ENCODE results near the gene MAFG. TPM values are rescaled to one million over a fixed set of nuclear protein-coding genes. Genes with fewer than 3 reads are reported as not detected.

The MAFG gene
- total and polyA plus RNA-seq, 9 donors: 8.2 to 18.1 (median 16.6) TPM

DNA sequence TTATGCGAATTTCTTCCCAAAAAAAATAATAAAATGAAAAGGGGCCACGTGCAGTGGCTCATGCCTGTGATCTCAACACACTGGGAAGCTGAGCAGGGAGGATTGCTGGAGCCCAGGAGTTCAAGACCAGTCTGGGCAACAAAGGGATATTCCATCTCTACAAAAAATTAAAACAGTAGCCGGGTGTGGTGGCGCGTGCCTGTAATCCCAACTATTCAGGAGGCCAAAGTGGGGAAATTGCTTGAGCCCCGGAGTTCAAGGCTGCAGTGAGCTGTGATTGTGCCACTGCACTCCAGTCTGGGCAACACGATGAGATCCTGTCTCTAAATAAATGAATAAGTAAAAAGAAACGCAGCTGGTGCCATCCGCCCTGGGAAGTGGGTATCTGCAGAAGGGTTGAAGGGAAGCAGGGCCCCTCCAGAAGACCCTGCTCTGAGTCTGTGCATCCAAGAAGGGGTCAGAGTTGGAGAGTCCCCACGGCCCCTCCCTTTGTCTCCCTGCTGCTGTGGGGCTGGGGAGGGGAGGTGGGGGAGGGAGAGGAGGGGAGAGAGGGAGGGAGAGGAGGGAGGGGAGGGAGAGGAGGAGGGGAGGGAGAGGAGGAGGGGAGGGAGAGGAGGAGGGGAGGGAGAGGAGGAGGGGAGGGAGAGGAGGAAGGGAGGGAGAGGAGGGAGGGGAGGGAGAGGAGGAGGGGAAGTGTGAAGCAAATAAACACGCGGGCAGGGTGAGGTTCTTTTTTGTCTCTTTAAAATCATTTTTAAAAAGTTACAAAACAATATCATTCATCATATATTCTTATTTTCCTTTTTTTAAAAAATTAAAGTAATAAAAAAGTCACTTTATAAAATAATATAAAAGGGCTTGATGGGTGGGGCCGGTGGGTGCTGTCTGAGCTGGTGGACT lies 24.5 kb upstream of the MAFG start:
- Histone ChIP-seq H3K36me3 (ENCODE audit: control insufficient read depth, insufficient read depth, low read length) (no peaks in the 10 kb centered on the region), H3K27me3 (ENCODE audit: control insufficient read depth, insufficient read depth, low read length) (peaks cover 4% of the 10 kb centered on the region), H3K27ac (ENCODE audit: low read length) (no peak overlapping the region), H3K4me3 (ENCODE audit: low read length) (no peak overlapping the region), H3K4me1 (ENCODE audit: control insufficient read depth, insufficient read depth, low read length) (no peaks in the 10 kb centered on the region), H3K9me3 (replicated peaks; ENCODE audit: control insufficient read depth, low read depth, low read length) (no peaks in the 10 kb centered on the region)
- 77% methylated on average over 8 of the region's 13 CpGs for WGBS (ENCODE audit: insufficient coverage)
- no peak for DNase-seq

GRCh38 chr17:81950501-81950900 lies 23.0 kb upstream of the MAFG start:
- Histone ChIP-seq H3K27me3 (ENCODE audit: control insufficient read depth, insufficient read depth, low read length) (peaks cover 2% of the 10 kb centered on the region), H3K4me3 (ENCODE audit: low read length) (no peak overlapping the region), H3K27ac (ENCODE audit: low read length) (no peak overlapping the region), H3K4me1 (ENCODE audit: control insufficient read depth, insufficient read depth, low read length) (no peaks in the 10 kb centered on the region), H3K36me3 (ENCODE audit: control insufficient read depth, insufficient read depth, low read length) (no peaks in the 10 kb centered on the region), H3K9me3 (replicated peaks; ENCODE audit: control insufficient read depth, low read depth, low read length) (no peaks in the 10 kb centered on the region)
- no peak for DNase-seq
- WGBS (ENCODE audit: insufficient coverage): 91% methylated on average over 10 of the region's 15 CpGs

- no peak for DNase-seq
- WGBS (ENCODE audit: insufficient coverage): 69% methylated on average over 12 of the region's 17 CpGs
- Histone ChIP-seq H3K36me3 (ENCODE audit: control insufficient read depth, insufficient read depth, low read length) (no peaks in the 10 kb centered on the region), H3K27me3 (ENCODE audit: control insufficient read depth, insufficient read depth, low read length) (peaks cover 9% of the 10 kb centered on the region), H3K27ac (ENCODE audit: low read length) (no peak overlapping the region), H3K9me3 (replicated peaks; ENCODE audit: control insufficient read depth, low read depth, low read length) (no peaks in the 10 kb centered on the region), H3K4me3 (ENCODE audit: low read length) (no peak overlapping the region), H3K4me1 (ENCODE audit: control insufficient read depth, insufficient read depth, low read length) (no peaks in the 10 kb centered on the region)
Measured at GRCh38 chr17:81948635-81949378, 21.3 kb upstream of the MAFG start.

- Histone ChIP-seq H3K27ac (ENCODE audit: low read length) (no peak within 1 kb of the TSS), H3K36me3 (ENCODE audit: control insufficient read depth, insufficient read depth, low read length) (no peaks in the 10 kb centered on the region), H3K27me3 (ENCODE audit: control insufficient read depth, insufficient read depth, low read length) (peaks cover 10% of the 10 kb centered on the region), H3K4me1 (ENCODE audit: control insufficient read depth, insufficient read depth, low read length) (peaks cover 4% of the 10 kb centered on the region), H3K9me3 (replicated peaks; ENCODE audit: control insufficient read depth, low read depth, low read length) (no peaks in the 10 kb centered on the region), H3K4me3 (ENCODE audit: low read length) (no peak within 1 kb of the TSS)
- 90% methylated on average over 6 of the region's 13 CpGs for WGBS (ENCODE audit: insufficient coverage)
- no peak for DNase-seq
Measured at GRCh38 chr17:81947189-81947588, 19.7 kb upstream of the MAFG start, which contains the start of gene MYADML2. Gene MYADML2 (minus strand): TSS chr17:81947233. CDS start chr17:81941741, 5,492 bp downstream.

- Histone ChIP-seq H3K27ac (ENCODE audit: low read length) (no peak overlapping the region), H3K4me3 (ENCODE audit: low read length) (no peak overlapping the region), H3K4me1 (ENCODE audit: control insufficient read depth, insufficient read depth, low read length) (peaks cover 27% of the 10 kb centered on the region), H3K9me3 (replicated peaks; ENCODE audit: control insufficient read depth, low read depth, low read length) (no peaks in the 10 kb centered on the region), H3K27me3 (ENCODE audit: control insufficient read depth, insufficient read depth, low read length) (peaks cover 13% of the 10 kb centered on the region), H3K36me3 (ENCODE audit: control insufficient read depth, insufficient read depth, low read length) (no peaks in the 10 kb centered on the region)
- WGBS (ENCODE audit: insufficient coverage): 84% methylated on average over 6 of the region's 9 CpGs
- DNase-seq: no peak
Measured at GRCh38 chr17:81944858-81945257, 17.3 kb upstream of the MAFG start.

- peak overlapping the region; percentile 13 for H3K4me3 ChIP-seq (ENCODE audit: low read length)
- DNase-seq: no peak
- no peaks in the 10 kb centered on the region for H3K36me3 ChIP-seq (ENCODE audit: control insufficient read depth, insufficient read depth, low read length)
- H3K4me1 ChIP-seq (ENCODE audit: control insufficient read depth, insufficient read depth, low read length): peaks cover 48% of the 10 kb centered on the region
- H3K9me3 ChIP-seq (replicated peaks; ENCODE audit: control insufficient read depth, low read depth, low read length): no peaks in the 10 kb centered on the region
- WGBS (ENCODE audit: insufficient coverage): 30% methylated on average over 7 of the region's 12 CpGs
- H3K27me3 ChIP-seq (ENCODE audit: control insufficient read depth, insufficient read depth, low read length): peaks cover 13% of the 10 kb centered on the region
- peak overlapping the region; percentile 89 for H3K27ac ChIP-seq (ENCODE audit: low read length)
Measured at GRCh38 chr17:81942167-81942553, 14.6 kb upstream of the MAFG start.

DNA sequence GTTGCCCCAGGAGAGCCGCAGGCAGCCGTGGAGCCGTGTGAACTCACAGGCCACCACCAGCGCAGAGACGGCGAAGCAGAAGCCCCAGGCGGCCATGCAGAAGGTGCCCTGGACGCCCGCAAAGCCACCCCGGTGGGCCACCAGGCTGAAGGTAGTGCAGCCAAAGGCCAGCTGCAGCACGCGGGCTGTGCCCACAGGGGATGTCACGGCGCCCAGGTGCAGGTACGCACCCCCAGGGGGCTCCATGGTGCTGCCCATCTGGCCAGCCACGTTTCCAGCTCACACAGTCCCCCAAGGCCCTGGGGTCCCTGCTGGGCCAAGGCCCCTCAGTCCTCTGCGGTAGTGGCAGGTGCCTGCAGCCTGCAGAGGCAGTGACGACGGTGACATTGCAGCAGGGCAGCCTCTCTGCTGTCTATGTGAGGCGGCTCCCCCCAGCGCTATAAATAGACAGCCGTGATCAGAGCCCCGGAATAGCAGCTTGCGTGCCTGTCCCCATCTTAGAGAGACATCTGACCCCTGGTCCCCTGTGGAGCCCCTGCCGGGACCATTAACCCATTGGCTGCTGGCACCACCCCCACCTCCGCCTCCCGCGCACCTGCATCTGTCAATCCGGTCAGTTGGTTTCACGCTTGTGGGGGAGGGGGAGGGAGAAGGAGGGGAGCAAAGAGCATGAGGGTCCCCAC lies 14.1 kb upstream of the MAFG start:
- 43% methylated on average over 21 of the region's 30 CpGs for WGBS (ENCODE audit: insufficient coverage)
- Histone ChIP-seq H3K9me3 (replicated peaks; ENCODE audit: control insufficient read depth, low read depth, low read length) (no peaks in the 10 kb centered on the region), H3K4me3 (ENCODE audit: low read length) (peak overlapping the region; percentile 39), H3K4me1 (ENCODE audit: control insufficient read depth, insufficient read depth, low read length) (peaks cover 51% of the 10 kb centered on the region), H3K27ac (ENCODE audit: low read length) (peak overlapping the region; percentile 89), H3K36me3 (ENCODE audit: control insufficient read depth, insufficient read depth, low read length) (no peaks in the 10 kb centered on the region), H3K27me3 (ENCODE audit: control insufficient read depth, insufficient read depth, low read length) (peaks cover 13% of the 10 kb centered on the region)
- peak; percentile 83 for DNase-seq

- no peaks in the 10 kb centered on the region for H3K36me3 ChIP-seq (ENCODE audit: control insufficient read depth, insufficient read depth, low read length)
- DNase-seq: peak; percentile 32
- peak overlapping the region; percentile 87 for H3K27ac ChIP-seq (ENCODE audit: low read length)
- peaks cover 57% of the 10 kb centered on the region for H3K4me1 ChIP-seq (ENCODE audit: control insufficient read depth, insufficient read depth, low read length)
- peak overlapping the region; percentile 39 for H3K4me3 ChIP-seq (ENCODE audit: low read length)
- no peaks in the 10 kb centered on the region for H3K9me3 ChIP-seq (replicated peaks; ENCODE audit: control insufficient read depth, low read depth, low read length)
- WGBS (ENCODE audit: insufficient coverage): 89% methylated on average over 49 of the region's 56 CpGs
- peaks cover 13% of the 10 kb centered on the region for H3K27me3 ChIP-seq (ENCODE audit: control insufficient read depth, insufficient read depth, low read length)
Measured at GRCh38 chr17:81940538-81941483, 13.3 kb upstream of the MAFG start.

DNA sequence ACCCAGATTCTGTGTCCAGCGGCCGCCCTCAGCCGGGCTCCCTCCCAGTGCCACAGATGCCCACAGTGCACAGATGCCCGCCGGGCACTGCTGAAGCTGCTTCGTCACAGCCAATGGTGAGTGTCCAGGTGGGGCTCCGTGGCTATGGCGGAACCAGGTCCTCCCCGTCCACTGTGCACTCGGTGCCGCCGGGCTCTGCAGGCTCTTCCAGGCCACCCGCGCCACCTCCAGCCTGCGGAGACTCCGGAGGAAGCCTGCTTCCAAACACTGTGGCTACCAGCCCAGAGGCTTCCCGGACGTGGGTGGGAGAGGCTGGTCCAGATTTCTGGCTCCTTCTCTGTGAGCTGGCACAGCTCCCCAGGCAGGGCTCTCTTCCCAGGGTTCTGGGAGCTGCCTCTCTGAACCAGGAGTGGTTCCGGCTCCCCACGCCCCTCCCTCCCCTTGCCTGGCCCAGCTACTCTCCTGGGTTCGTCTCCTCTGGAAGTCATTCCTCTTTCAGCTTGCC lies 12.4 kb upstream of the MAFG start:
- H3K4me1 ChIP-seq (ENCODE audit: control insufficient read depth, insufficient read depth, low read length): peaks cover 63% of the 10 kb centered on the region
- H3K36me3 ChIP-seq (ENCODE audit: control insufficient read depth, insufficient read depth, low read length): peaks cover 6% of the 10 kb centered on the region
- peaks cover 12% of the 10 kb centered on the region for H3K27me3 ChIP-seq (ENCODE audit: control insufficient read depth, insufficient read depth, low read length)
- 76% methylated on average over 16 of the region's 21 CpGs for WGBS (ENCODE audit: insufficient coverage)
- H3K9me3 ChIP-seq (replicated peaks; ENCODE audit: control insufficient read depth, low read depth, low read length): no peaks in the 10 kb centered on the region
- peak; percentile 43 for DNase-seq
- peak overlapping the region; percentile 87 for H3K27ac ChIP-seq (ENCODE audit: low read length)
- peak overlapping the region; percentile 39 for H3K4me3 ChIP-seq (ENCODE audit: low read length)
